Measurements from ENCODE around the gene GREB1.
A peak's percentile ranks its signal among the peaks of the same experiment; 100 is the strongest.

The GREB1 gene

GRCh38 chr2:11688222-11689069 lies 154.6 kb downstream of the GREB1 start:
- H3K9ac ChIP-seq (ENCODE audit: low read length), result peak overlapping the region; percentile 38; the same call in 1 of the 2 replicates
- H3K36me3 ChIP-seq (replicated peaks; ENCODE audit: low read depth, low read length), result no peaks in the 10 kb centered on the region
- H4K20me1 ChIP-seq (ENCODE audit: insufficient read depth, low read length), result no peaks in the 10 kb centered on the region; the same call in 1 of the 2 replicates
- H3K4me3 ChIP-seq (ENCODE audit: low read length), result peak overlapping the region; percentile 73
- peak overlapping the region; percentile 93 for H3K4me2 ChIP-seq (ENCODE audit: low read length)
- no peaks in the 10 kb centered on the region for H3K9me3 ChIP-seq (ENCODE audit: insufficient read depth, low read length)
- no peak for TF ChIP-seq EZH2phosphoT487 (IDR thresholded peaks at IDR 0.05; ENCODE audit: low read depth)
- TF ChIP-seq CTCF (IDR thresholded peaks at IDR 0.05; ENCODE audit: low read depth, low read length), result peak; percentile 97
- peaks cover 30% of the 10 kb centered on the region for H3K27me3 ChIP-seq (ENCODE audit: low read depth, low read length)
- no peaks in the 10 kb centered on the region for H3K79me2 ChIP-seq (ENCODE audit: low read length)
- H3K27ac ChIP-seq (ENCODE audit: low read length), result no peak overlapping the region
- H2AFZ ChIP-seq (ENCODE audit: low read depth, low read length), result peak overlapping the region; percentile 98
- peaks cover 10% of the 10 kb centered on the region for H3K4me1 ChIP-seq (ENCODE audit: low read length)

GRCh38 chr2:11691076-11691660 lies 157.3 kb downstream of the GREB1 start:
- H3K4me1 ChIP-seq (ENCODE audit: low read length), result peaks cover 17% of the 10 kb centered on the region
- H3K36me3 ChIP-seq (replicated peaks; ENCODE audit: low read depth, low read length), result no peaks in the 10 kb centered on the region
- no peak overlapping the region for H2AFZ ChIP-seq (ENCODE audit: low read depth, low read length)
- H3K27me3 ChIP-seq (ENCODE audit: low read depth, low read length), result peaks cover 6% of the 10 kb centered on the region; the same call in 1 of the 2 replicates
- no peak overlapping the region for H3K4me2 ChIP-seq (ENCODE audit: low read length)
- H3K27ac ChIP-seq (ENCODE audit: low read length), result no peak overlapping the region
- H3K4me3 ChIP-seq (ENCODE audit: low read length), result no peak overlapping the region
- no peak for TF ChIP-seq CTCF (IDR thresholded peaks at IDR 0.05; ENCODE audit: low read depth, low read length)
- no peak for TF ChIP-seq EZH2phosphoT487 (IDR thresholded peaks at IDR 0.05; ENCODE audit: low read depth)
- H3K9ac ChIP-seq (ENCODE audit: low read length), result no peak overlapping the region
- H3K79me2 ChIP-seq (ENCODE audit: low read length), result no peaks in the 10 kb centered on the region
- no peaks in the 10 kb centered on the region; the same call in 1 of the 2 replicates for H4K20me1 ChIP-seq (ENCODE audit: insufficient read depth, low read length)
- H3K9me3 ChIP-seq (ENCODE audit: insufficient read depth, low read length), result no peaks in the 10 kb centered on the region

Measured in OCI-LY3 (cell line).